Activated CD4-positive, alpha-beta T cell treated with anti-CD3 and anti-CD28 coated beads, Interleukin-2, Interleukin-4, amounts not matched to agents 100 ng/mL and 50 ng/mL, durations not matched to agents 16 hours and 8 hours (primary cell): Measurements from ENCODE around the gene CRACDL.

Experiments used
- DNase-seq: peaks from one replicate; pipeline ENCODE4 v3.0.0-alpha.2; 2020; ENCODE audit warnings: low spot score

The CRACDL gene

DNA sequence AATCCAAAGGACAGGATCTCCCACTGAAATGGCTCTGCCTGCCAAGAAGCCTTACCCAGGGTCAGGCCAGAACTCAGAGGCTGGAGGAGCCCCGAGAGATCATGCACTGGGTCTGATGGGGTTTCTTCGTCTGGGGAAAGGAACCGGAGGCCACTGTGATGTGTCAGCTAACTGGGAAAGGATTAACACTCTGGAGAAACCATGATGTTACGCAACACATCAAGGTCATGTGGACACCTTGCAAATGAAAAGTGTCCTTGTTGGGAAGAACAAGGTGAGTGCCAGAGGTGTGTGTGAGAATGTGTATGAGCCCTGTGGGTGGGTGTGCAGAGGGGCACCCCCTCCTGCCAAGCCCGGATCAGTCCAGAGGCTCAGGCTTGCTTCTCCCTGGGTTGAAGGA, 86.9 kb downstream of the CRACDL start:
- no peak for DNase-seq

DNA sequence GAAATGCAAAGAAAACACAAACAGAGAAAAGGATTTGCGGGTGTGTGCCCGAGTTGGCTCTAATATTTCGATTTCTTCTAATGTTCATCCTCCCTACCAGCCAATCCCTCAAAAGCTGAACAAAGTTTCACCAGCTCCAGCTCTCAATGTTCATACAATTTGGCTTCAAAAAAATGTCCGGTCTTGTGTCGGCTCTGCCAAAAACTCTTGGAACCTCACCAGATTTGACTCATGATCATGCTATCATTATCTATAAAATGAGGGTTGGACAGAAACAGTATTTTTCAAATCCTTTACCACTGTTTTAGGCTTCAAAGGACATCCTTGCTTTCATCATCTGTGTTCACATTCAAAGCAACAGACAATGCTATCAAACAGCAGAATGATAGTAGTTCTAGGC, 88.2 kb downstream of the CRACDL start:
- DNase-seq: no peak

DNA sequence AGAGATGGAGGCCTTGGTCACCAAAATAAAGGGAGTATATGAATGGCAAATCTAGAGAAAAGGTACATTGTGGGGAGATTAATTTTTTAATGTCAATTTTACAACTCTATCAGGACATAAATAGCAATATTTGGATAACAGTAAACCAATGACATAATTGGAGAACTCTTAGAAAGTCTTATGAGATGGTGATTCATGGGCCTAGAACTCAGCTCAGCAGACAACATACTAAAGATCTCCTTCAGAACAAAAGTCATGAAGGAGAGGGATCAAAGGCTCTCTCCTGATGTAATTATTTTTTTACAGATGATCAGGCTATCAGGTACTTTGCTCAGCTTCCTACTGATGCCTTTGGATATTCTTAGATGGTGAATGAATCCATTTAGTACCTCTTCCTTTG, 90.0 kb downstream of the CRACDL start:
- DNase-seq: no peak

DNA sequence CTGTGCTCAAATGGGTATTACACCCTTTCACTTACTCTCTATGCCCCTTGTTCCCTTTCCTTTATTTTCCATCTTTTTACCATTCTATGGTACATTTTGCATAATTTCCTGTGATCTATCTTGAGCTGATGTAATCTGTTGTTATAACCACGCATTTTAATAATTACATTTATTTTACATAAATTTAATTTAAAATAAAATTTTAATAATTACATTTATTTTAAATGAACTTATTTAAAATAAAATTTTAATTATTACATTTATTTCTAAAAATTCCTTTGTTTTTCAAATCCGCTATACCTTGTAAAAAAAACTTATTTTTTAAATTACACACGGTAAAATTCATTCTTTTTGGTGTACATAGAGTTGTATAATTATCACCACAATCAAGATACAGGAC, 93.9 kb downstream of the CRACDL start:
- DNase-seq: no peak

DNA sequence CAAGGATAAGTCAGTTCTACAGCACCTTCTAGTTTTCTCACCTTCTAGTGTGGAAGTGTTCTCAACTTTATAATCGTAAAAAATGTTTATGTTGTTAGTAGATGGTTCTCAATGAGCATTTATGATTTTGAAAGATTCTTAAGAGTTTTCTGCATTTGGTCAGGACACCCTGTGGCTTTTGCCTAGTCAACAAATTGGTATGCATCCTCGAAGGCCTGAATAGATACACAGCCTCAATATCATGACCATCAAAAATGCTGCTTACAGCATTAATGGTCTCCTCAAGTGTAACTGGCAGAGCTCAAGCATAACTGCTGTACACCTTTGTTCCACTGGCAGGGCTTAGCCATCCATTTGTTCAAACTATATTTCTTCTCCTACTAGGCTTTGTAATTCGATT, 96.7 kb downstream of the CRACDL start:
- no peak for DNase-seq

DNA sequence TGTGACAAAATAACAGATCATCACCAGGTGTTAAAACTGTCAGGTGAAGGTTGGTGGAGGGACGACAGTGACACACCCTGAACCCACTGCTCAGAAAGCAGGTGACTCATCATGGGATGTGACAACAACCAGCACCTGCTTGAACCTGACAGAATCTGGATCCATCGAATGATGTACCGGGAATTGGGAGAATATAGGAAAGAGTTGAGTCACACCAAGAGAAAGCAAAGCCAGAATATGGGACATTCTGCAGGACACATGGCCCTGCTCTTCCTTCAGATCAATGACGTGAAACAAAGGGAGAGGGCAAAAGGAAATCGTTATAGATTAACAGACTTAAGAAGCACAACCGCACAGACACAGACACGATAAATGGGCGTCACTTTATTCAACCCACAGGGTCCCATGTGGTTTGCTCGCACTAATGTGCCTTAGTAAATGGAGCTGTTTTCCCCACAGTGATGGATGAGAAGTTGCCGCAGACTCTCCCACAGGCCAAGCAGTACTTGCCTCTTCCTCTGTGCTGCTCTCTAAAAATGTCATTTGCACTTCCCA, 100.1 kb downstream of the CRACDL start:
- DNase-seq: no peak

DNA sequence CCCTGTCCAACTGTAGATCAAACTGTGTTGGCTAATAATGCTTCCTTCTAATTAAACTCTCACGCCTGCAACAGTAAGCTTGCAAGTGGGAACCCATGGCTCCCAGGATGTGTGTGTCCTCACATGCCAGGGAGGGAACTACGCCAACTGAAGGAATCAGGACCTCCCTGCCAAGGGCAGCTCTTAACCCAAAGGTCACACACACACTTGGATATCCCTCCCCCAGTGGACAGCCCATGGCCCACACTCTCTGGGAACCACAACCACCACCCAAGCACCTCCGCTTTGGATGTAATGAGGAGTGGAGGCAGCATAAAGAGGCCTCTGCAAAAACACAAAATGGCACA, 102.1 kb downstream of the CRACDL start:
- no peak for DNase-seq

DNA sequence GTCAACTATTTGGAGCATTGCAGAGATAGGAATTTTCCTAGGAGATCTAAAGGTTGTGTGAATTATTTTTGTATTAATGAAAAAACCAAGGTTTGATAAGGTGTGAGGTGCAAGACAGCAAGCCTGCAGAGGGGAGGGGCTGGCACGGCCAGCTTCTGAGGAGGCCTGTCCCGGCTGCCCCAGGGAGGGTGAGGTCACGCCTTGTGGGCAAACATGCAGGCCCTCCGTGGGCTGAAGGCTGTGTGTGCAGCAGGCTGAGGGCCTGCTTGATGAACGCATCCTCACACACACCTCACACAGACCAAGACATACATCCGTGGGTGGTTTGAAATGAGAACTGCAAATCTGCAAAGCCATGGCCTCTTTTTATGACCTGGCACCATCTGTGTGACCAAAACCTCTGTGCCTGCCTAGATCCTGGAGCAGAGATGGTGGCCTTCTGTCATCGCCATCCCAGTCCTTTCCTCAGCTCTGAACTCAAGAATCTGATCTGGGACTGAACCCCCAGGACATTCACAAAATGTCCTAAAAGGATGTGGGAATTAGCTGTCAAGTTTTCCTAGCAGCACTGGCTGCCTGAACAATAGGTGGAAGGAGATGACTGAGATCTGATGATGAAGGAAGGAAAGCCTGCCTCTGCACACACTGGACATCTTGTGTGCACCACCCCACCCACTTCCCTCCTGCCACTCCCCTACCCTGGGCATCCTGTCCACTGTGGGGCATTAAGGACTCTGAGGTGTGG, 102.7 kb downstream of the CRACDL start:
- no peak for DNase-seq

DNA sequence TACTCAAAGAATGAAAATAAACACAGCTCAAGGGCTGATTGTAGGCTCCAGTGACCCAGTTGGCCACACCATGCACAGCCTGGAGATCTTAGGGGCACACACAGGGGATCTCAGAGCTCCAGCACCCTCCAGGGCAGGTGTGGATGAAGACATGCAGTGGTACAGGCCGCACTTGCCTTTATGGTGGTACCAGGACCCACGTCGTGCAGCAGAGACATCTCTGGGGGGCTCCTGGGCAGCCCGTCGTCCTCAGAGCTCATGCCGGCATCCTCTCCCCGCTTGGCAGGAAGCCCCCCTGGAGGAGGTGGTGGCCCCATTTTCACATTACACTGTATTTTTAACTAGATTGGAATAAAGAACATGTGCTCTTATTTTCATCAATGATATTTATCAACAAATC, 103.9 kb downstream of the CRACDL start:
- no peak for DNase-seq

DNA sequence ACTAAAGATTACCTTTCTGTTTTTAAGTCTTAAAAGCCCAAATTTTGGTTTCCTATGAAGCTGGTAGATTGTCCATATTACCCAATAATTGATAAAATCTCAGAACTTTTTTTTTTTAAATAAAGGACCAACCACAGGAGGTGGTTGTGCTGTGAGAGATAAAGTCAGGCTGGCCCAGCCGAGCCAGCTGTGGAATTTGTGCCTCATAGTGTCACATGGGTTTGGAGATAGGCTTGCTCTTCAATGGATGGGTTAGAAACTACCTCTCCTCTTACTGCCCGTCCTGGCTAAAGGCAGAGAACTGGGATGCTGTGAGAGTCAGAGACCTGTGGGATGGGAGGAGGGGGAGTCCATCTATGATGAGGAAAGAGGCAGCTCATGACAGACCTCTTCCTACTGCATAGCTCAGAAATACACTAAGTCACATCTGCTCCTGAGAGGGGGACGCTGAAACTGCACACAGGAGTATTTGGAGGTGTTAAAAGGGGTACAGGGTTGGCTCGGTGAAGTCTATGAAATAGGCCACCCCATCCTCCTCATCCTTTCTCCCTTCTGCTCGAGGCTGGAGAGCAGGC, 105.4 kb downstream of the CRACDL start:
- DNase-seq: no peak

DNA sequence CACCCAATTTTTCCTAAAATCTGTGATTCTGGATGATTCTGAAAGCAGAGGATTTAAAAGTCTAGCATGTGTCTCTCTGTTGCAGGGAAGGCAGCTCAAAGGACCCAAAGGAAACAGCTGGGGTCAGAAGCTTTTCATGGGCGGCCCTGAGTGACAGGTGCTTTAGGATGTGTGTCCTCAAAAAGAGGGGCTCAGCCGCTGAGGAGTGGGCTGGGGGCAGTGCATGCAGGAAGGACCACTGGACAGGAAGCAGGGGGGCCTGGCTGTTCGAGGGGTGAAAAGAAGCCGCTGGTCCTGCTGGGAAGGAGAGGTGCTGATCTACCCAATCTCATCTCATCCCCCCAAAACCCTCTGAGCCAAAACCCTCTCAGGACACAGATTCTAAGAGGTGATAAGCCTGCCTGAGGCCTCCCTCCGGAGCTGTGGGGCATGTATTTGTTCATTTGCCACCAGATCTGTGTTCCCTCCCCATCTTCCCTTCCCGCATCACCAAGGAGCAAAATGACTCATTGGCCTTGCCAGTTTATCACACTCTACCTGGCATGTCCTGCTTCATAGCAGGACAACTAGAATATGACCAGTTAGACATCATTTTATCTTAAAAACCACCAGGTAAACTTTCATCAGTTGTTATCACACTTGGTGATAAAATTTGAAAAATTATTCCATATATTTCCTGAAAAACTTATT, 106.3 kb downstream of the CRACDL start:
- DNase-seq: no peak

DNA sequence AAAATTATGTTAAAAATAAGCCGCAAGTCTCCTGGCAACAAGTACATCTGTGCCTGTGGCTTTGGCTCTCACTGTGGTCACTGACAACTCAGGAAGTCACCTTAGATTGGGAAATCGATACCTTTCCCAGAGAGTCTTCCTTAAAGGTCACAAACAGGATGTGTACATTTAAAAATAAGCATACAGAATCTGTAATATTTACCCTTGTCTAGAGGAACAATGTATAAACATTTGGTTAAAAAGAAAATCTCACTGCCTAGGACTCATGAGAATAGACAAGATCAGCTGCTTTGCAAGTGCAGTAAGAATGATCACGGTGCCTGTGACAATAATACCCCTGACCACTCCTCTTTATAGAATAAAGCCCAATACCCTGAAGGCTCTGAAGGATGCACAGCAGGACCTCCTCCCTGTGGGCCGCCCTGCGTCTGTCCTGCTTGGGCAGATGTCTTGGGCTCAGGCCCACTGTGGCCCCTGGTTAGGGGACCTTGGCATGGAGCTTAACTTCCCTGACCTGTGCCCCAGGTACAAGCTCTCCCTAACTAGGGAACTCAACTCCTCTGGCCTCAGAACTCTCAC, 107.1 kb downstream of the CRACDL start:
- no peak for DNase-seq

DNA sequence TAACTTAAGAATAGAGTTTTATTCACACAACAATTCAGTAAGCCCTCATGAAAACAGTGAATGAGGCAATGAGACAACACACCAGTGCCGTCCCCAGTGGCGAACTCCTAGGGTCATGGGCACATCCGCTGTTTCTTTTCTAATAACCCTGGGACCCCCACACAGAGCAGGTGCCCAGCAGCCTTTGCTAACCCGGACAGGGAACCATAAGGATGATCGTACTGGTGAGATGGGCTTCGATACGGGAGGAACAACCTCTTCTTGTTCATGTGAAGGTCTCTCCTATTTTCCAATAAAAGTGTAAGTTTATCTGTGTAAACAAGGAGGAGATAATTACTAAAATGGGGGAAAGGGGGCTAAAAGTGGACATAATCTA, 107.7 kb downstream of the CRACDL start:
- DNase-seq: no peak

DNA sequence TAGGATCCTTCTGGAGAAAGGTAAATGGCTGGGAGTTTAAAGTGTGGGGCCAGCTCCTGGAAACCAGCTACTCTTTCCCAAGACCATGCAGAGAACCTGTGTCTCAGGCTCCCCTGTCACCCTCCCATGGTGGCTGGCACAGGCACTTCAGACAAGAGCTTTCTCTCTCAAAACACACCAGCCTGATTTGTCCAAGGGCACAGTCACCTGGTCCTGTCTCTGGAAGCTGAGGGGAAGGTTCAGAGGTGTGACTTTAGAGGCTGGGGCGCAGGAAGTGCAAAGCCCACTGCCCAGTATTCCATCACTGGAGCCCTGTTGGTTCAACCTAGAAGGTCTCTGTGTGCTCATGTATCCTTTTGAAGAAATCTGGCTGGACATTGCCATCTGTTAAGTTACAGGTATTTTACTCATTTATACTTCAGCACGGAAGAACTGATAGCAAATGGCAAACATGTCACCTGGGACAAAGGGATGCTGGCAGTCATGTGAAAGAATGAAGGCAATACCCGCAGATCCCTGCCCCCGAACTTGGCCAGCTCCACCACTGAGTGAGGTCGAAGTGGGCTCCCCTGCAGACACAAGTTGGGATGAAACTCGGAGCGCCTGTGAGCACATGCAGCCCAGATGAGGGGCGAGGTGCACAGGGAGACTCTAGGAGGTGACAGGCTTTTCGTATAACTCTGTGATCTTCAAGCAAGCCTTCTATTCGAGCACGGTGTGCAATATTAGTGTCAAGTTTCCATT, 108.2 kb downstream of the CRACDL start:
- no peak for DNase-seq

DNA sequence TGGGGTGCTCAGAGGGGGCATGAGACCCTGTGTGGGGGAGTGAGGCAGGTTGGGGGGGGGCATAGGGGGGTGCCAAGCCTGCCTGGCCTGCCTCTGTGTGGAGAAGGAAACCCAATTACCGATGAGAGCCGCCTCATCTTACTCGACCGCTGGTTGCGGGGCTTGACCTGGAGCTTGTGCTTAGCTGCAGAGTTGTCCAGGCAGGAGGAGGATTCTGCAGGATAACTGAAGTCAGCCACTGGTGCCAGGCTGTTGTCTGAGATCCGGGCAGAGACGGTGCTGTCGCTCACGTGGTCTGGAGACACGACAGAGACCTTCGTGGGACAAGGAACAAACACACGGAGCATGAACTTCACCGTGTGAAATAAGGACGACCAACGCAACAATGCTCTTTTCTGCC, 109.2 kb downstream of the CRACDL start:
- no peak for DNase-seq

DNA sequence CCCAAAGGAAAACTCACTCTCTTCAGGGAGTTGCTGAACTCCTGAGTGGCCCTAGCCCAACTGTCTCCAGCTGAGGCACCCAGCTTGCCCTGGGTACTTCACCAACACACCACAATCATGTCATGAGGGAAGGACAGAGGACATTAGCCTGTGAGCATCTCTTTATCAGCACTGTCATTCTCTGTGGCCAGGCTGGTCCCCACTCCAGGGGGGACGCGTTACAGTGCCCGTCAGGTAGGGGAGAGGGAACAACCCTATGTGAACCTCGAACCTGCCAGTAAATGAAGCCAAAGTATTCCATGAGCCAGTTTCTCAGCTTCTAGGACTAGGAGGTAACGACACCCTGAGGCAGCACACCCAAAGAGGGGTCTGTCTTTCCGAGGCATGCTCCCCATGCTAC, 110.2 kb downstream of the CRACDL start:
- DNase-seq: no peak

DNA sequence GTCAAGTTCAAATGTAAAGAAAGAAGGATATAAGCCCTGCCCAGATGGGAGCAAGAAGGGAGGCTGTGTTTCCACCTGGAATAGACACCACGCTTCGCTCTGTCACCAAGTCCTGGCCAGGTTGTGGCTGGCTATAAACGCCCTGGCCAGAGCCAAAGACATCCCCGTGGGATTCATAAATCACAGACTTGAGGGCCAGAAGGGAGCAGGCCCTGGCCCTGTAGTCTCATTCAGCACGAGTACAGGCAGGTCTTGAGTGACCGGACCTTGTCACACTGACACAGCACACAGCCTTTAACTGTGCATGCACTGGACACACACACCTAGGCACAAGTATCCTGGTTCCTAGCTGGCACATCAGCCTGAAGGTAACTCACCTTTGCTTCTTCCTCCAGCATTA, 110.6 kb downstream of the CRACDL start:
- DNase-seq: no peak

DNA sequence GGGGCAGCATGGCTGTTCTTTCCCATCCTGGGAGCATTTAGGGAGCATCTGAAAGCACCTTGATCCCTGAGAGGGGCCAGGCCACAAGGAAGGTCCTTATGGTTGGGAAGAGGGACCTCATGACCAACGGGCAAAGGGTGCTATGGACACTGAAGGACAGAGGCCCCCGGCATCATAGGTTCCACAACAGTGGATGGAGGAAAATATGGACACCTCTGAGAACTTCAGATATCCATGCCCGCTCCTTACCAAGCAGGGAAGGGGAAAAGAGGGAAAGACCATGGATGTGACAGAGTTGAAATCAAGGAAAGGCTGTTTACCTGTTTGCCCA, 111.0 kb downstream of the CRACDL start:
- no peak for DNase-seq

DNA sequence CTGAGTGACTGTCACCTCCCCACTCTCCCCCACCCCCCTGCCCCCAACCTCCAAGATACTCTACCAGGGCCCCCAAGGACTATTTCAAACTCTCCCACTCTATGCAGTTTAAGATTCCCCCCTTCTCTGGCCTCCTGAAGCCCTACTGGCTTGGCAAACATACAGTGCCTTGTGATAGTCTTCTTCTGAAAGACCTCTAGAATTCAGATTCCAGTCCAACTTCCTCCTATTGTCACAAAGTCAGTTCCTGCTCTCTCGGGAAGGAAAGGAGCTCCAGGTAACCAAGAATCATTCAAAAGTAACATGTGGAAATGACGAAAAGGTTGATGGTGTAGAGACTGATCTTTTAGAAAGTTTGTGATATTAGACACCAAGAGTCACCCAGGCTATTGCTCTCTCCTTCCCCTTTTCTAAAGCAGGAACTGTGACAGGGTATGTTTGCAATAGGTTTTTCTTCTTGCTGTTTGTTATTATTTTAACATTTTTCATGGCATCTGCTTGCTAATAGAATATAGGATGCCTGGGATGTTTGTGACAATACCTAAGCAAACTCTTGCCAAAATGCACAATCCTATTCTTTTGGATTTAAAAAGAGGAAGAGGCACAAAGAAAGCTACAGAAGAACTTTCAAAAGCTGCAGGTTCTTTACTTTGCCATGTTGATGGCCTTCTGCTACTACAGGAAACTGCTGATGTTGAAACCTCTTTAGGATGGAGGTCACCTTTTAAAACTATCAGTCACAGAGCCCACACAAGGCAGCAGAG, 111.6 kb downstream of the CRACDL start:
- no peak for DNase-seq

DNA sequence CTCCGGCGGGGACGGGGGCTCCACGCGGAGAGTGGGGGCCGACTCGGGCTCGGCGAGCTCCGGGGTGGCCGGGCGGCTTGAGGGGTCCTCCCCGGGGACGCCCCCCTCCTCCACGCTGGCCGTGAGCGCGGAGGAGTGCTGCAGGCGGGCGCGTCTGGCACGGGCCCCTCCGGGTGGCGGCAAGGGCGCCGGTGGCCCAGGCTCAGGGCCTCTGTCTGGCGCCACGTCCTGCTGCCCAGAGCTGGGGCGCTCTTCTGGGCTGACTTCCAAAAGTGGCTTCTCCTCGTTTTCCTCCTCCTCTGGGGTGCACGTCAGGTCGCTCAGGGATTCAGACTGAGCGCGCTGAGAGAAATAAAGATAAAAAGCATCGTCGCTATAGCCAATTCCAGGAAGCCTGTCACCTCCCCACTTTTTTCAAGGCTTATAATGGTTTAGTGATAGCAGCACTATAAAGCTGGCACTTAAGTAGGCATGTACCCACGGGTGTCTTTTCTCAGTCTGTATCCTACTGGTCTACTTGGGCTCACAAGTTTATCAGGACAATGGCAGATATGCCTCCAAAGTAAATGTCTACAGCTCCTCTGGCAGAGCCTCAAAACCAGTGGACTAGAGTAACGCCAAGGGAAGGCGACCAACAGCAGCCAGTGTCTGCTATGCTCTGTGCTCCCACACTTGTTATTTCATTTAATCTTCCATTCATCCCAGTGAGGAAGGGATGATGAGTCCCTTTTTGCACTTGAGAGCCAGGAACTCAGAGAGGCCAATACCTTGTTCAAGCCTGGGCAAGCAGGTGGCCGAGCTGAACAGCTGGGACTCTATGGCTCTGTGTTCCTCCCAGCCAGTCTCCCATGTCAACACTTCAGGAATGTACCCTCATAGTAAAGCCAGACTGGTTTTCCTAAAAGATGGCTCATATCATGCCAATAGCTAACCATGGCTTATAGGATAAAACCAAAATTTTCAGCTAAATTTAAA, 112.5 kb downstream of the CRACDL start:
- DNase-seq: no peak
